HepG2 (cell line): ENCODE results near the gene TKTL2. TPM values are rescaled to one million over a fixed set of nuclear protein-coding genes. Genes with fewer than 3 reads are reported as not detected.

Experiments
- BHLHE40 ChIP-seq: IDR thresholded peaks from 2 replicates; pipeline ENCODE4 v1.6.1; 2011; ENCODE audit warnings: low read length, improper control_type of control experiment
- CREB1 ChIP-seq, 2 experiments: fragments of 450-650 bp in 1 of 2; IDR thresholded peaks; 2 replicates each; pipeline ENCODE4 v1.6.1; 2016 to 2017; ENCODE audit warnings: control low read depth in 1 of 2, mild to moderate bottlenecking in 1 of 2, missing compliant biosample characterization in 1 of 2, missing genetic modification characterization in 1 of 2
- FOXA1 ChIP-seq, 2 experiments: fragments of 450-650 bp in 1 of 2; sonication (generic) in 1 of 2; formaldehyde crosslinking in 1 of 2; IDR thresholded peaks; 2 replicates each; pipeline versions ENCODE4 v1.4.0 to v1.6.1; 2016 to 2020; ENCODE audit warnings: missing genetic modification reagents in 1 of 2
- HNF1A ChIP-seq, 2 experiments: sonication (generic) in 1 of 2; formaldehyde crosslinking in 1 of 2; IDR thresholded peaks; 2 replicates each; pipeline versions ENCODE4 v1.4.0 to v1.6.1; 2016 to 2020; ENCODE audit warnings: borderline replicate concordance in 1 of 2, low read depth in 1 of 2, mild to moderate bottlenecking in 1 of 2, missing genetic modification reagents in 1 of 2
- HNRNPK ChIP-seq: fragments of 200-400 bp; formaldehyde crosslinking; IDR thresholded peaks from 2 replicates; pipeline ENCODE4 v1.6.1; 2018; ENCODE audit warnings: low read length, low read depth, moderate library complexity, mild to moderate bottlenecking; ENCODE audit not compliant: poor library complexity, severe bottlenecking
- IKZF4 ChIP-seq: sonication (generic); formaldehyde crosslinking; IDR thresholded peaks from 2 replicates; pipeline ENCODE4 v1.5.1; 2020; ENCODE audit warnings: borderline replicate concordance, mild to moderate bottlenecking, low read depth, missing genetic modification reagents; ENCODE audit errors: not compliant biosample characterization
- NKX3-1 ChIP-seq: sonication (generic); formaldehyde crosslinking; IDR thresholded peaks from 2 replicates; pipeline ENCODE4 v1.5.0; 2020; ENCODE audit warnings: missing genetic modification reagents
- STAT5B ChIP-seq: sonication (generic); formaldehyde crosslinking; IDR thresholded peaks from 2 replicates; pipeline ENCODE4 v1.4.0; 2020; ENCODE audit warnings: missing genetic modification reagents
- TEAD2 ChIP-seq: sonication (generic); formaldehyde crosslinking; IDR thresholded peaks from 2 replicates; pipeline ENCODE4 v1.9.0; 2021; ENCODE audit warnings: missing genetic modification reagents
- TFDP1 ChIP-seq: IDR thresholded peaks from 2 replicates; pipeline ENCODE4 v1.6.1; 2016; ENCODE audit warnings: missing compliant biosample characterization, missing genetic modification reagents, borderline replicate concordance
- TOE1 ChIP-seq: sonication (generic); formaldehyde crosslinking; IDR thresholded peaks from 2 replicates; pipeline ENCODE4 v1.4.0; 2020; ENCODE audit warnings: mild to moderate bottlenecking, missing genetic modification reagents
- ZNF101 ChIP-seq: sonication (generic); formaldehyde crosslinking; IDR thresholded peaks from 2 replicates; pipeline ENCODE4 v1.4.0; 2020; ENCODE audit warnings: mild to moderate bottlenecking, low read depth, missing genetic modification reagents, borderline replicate concordance
- ZNF569 ChIP-seq: sonication (generic); formaldehyde crosslinking; IDR thresholded peaks from 2 replicates; pipeline ENCODE4 v1.5.0; 2020; ENCODE audit warnings: mild to moderate bottlenecking, missing genetic modification reagents, moderate library complexity, borderline replicate concordance
- ZNF713 ChIP-seq: sonication (generic); formaldehyde crosslinking; IDR thresholded peaks from 2 replicates; pipeline ENCODE4 v1.4.0; 2020; ENCODE audit warnings: mild to moderate bottlenecking, missing genetic modification reagents
- polyA plus RNA-seq, 8 experiments: library from polyadenylated mRNA; depleted of rRNA in 3 of 8; stranded (reverse) in 7 of 8; unstranded in 1 of 8; fragments of >200 nt; fragmentation: Illumina TruSeq in 4 of 8; extraction: Trizol in 4 of 8; gene quantifications; 2 replicates each; pipeline versions ENCODE4 v1.2.1 to v1.2.3, GENCODE V29; 2011 to 2016; ENCODE audit warnings: low read depth in 4 of 8, missing spikeins in 1 of 8, mixed read lengths in 1 of 8; ENCODE audit not compliant: insufficient read depth in 1 of 8
- total RNA-seq, 5 experiments: library from RNA; depleted of rRNA; stranded (reverse); fragments of >200 nt; fragmentation: Illumina TruSeq; extraction: Trizol; gene quantifications; 2 replicates each; pipeline ENCODE4 v1.2.3, GENCODE V29; 2016; ENCODE audit warnings: low read depth in 1 of 5
- TF ChIP-seq, protein P1 (sequence below): IDR thresholded peaks from 2 replicates; pipeline ENCODE4 v1.6.1; 2016; ENCODE audit warnings: low read depth, borderline replicate concordance
- TF ChIP-seq, protein P2 (sequence below): sonication (generic); formaldehyde crosslinking; IDR thresholded peaks from 2 replicates; pipeline ENCODE4 v1.9.0; 2022; ENCODE audit warnings: missing genetic modification reagents, mild to moderate bottlenecking, borderline replicate concordance

TKTL2 gene
- total and polyA plus RNA-seq, 2 of the 13 experiments (the other 11 are each of a cell fraction or from before 2014, with no cell fraction given), result not detected

GRCh38 chr4:163494360-163495241 lies 21.0 kb upstream of the TKTL2 start, which contains the start of gene TMA16 (continued):
- TF ChIP-seq HNRNPK (no peak), TOE1 (peak; percentile 87; the same call in 1 of the 2 replicates), ZNF713 (CRISPR knock-in tag) (no peak), ZNF101 (CRISPR knock-in tag) (0 out of 2 replicates have a peak, but pooled peaks have one; percentile 96), BHLHE40 (no peak; the same call in 1 of the 2 replicates), FOXA1 (IDR thresholded peaks at IDR 0.05) (no peak), FOXA1 (CRISPR knock-in tag; IDR thresholded peaks at IDR 0.05) (no peak), TFDP1 (CRISPR knock-in tag) (peak; percentile 95), TEAD2 (no peak), HNF1A (IDR thresholded peaks at IDR 0.05; ENCODE audit: low read depth) (no peak), HNF1A (CRISPR knock-in tag; IDR thresholded peaks at IDR 0.05; ENCODE audit: borderline replicate concordance) (peak; percentile 86), STAT5B (CRISPR knock-in tag) (no peak; the same call in 1 of the 2 replicates), NKX3-1 (CRISPR knock-in tag) (peak; percentile 85; the same call in 1 of the 2 replicates), IKZF4 (CRISPR knock-in tag) (no peak), CREB1 (IDR thresholded peaks at IDR 0.05) (peak; percentile 57), CREB1 (CRISPR knock-in tag; IDR thresholded peaks at IDR 0.05) (peak; percentile 83), ZNF569 (CRISPR knock-in tag) (no peak)
- TF ChIP-seq, protein P1, sequence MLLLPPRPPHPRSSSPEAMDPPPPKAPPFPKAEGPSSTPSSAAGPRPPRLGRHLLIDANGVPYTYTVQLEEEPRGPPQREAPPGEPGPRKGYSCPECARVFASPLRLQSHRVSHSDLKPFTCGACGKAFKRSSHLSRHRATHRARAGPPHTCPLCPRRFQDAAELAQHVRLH, result peak; percentile 96
- TF ChIP-seq, protein P2, sequence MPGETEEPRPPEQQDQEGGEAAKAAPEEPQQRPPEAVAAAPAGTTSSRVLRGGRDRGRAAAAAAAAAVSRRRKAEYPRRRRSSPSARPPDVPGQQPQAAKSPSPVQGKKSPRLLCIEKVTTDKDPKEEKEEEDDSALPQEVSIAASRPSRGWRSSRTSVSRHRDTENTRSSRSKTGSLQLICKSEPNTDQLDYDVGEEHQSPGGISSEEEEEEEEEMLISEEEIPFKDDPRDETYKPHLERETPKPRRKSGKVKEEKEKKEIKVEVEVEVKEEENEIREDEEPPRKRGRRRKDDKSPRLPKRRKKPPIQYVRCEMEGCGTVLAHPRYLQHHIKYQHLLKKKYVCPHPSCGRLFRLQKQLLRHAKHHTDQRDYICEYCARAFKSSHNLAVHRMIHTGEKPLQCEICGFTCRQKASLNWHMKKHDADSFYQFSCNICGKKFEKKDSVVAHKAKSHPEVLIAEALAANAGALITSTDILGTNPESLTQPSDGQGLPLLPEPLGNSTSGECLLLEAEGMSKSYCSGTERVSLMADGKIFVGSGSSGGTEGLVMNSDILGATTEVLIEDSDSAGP (CRISPR knock-in tag), result peak; percentile 97
